Measurements from ENCODE around the gene ULK4. TPM values are rescaled to one million over a fixed set of nuclear protein-coding genes. Genes with fewer than 3 reads are reported as not detected.

The ULK4 gene
- total RNA-seq (2022; extraction: Qiagen RNA extraction): 4.5 to 9.7 TPM (median 4.9 TPM) in 5 replicates

DNA sequence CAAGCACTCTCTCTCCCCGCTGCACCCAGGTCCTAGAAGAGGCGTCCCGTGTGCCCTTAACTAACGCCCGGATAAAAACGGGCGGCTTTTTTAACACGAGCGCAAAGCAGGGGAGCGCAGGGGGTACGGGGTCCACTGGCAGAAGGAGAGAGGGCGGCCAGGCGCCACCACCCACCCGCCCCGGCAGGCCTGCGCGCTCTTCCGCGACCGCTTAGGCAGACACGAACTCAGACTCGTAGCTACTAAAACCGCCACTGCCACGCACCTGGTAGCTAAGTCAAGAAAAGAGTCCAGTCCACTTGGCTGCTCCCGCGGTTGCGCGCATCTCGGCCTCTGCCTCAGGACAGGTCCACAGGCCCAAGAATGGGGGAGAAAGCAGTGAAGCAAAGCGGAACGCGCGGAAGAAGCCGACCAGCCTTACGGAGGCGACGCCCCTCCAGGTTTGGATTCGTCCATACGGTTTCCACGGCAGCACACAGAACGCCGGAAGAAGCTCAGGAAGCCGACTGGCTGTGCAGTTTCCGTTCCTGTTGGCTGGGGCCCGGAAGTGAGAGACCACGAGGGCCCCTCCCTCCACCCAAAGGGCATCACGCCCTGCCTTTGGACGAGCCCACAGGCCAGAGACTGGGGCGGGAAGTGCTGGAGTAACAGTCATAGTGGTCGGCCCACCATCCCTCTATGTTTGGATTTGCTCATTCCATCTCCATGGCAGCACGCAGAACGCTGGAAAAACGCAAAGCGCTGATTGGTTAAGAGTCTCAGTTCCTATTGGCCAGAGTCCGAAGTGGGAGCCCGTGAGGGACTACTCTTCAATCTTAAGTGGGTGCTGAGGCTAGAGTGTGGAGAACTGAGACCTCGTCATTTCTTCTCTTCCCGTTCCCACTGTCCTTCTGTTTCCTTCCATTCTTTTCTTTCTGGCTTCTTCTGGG lies at the start of gene ULK4:
Gene ULK4 (minus strand): TSS at position 353 of the 929 bp plus-strand sequence. CDS start 7,344 bp downstream, outside the sequence.

DNA sequence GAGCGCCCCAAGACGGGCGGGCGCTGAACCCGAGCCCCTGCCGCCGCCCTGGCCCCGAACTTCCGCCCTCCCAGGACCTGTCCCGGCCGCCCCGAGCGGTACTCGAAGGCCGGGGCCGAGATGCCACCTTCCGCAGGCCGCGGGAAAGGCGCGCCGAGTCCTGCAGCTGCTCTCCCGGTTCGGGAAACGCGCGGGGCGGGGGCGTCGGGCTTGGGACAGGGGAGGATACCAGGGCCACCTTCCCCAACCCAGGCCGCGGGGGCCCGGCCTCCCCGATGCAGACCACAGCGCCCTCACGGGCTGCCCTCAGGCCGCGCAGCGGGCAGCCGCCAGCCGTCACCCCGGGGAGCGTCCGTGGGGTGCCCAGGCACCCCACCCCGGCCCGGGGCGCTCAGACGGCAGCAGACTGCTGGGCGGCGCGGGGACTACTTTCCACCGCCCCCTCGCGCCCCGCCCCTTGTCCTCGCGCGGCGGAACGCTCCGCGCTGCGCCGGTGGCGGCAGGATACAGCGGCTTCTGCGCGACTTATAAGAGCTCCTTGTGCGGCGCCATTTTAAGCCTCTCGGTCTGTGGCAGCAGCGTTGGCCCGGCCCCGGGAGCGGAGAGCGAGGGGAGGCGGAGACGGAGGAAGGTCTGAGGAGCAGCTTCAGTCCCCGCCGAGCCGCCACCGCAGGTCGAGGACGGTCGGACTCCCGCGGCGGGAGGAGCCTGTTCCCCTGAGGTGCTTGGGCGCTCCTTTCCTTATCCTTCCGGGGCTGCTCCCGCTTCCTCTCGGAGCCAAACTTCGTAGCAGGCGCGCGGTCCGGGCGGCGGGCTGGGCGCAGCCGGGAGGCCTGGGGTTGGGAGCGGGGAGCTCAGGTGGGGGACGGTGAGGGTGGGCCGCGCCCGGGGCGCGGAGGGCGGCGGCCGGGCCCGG lies 762.7 kb downstream of the ULK4 start, which contains the start of gene CTNNB1:
Gene CTNNB1 (plus strand): TSS at position 556 of the 916 bp plus-strand sequence. CDS start 24,564 bp downstream, outside the sequence.

Other genes with a start within 250 kb of the ULK4 start
- 14.4 to 18.9 TPM (median 16.0 TPM) in 5 replicates for gene TRAK1, start 129.3 kb upstream of the ULK4 start, total RNA-seq (2022; extraction: Qiagen RNA extraction)

Measured in A549 treated with CORT108297 at 1 μM for 4 hours (cell line).